ENCODE data around the gene WWTR1. TPM values are rescaled to one million over a fixed set of nuclear protein-coding genes. Genes with fewer than 3 reads are reported as not detected.

The WWTR1 gene
- total and polyA plus RNA-seq, 2 donors from 2014 or later = 23.3 to 117 TPM

DNA sequence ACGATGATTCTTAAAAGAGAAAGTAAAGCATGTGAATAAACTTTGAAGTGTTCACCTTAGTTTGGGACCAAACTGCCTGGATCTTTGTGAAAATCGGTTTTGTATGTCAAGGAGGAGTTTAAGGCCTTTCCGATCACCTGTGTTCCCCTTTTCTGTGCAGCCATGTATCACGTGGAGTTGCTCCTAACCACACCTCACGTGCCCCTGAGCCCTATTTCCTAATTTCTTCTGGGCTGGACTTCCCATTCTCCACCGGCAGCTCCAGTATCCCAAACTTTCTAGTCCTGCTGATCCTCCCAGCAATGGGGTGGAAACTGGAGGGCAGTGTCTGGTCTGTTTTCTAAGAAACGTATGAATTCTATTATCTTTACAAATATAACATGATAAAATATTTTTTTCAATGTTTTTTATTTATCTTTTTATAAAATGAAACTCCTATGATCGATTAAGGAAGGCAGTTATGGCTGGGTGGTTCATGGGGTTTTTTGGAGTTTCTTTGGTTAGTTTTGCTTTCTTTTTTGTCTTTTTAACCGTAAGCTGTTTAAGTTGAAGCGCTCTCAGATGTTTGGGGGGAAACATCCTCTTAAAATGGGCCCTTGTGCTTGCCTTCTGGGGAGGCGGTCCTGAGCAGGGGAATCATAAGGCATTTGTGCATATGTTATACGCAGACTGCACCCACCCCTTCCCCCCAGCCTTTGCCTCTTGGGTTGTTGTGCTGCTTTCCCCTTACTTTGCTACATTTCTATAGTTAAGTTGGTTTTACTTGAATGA is 43.6 kb upstream of the WWTR1 start:
- TF ChIP-seq, protein P1, sequence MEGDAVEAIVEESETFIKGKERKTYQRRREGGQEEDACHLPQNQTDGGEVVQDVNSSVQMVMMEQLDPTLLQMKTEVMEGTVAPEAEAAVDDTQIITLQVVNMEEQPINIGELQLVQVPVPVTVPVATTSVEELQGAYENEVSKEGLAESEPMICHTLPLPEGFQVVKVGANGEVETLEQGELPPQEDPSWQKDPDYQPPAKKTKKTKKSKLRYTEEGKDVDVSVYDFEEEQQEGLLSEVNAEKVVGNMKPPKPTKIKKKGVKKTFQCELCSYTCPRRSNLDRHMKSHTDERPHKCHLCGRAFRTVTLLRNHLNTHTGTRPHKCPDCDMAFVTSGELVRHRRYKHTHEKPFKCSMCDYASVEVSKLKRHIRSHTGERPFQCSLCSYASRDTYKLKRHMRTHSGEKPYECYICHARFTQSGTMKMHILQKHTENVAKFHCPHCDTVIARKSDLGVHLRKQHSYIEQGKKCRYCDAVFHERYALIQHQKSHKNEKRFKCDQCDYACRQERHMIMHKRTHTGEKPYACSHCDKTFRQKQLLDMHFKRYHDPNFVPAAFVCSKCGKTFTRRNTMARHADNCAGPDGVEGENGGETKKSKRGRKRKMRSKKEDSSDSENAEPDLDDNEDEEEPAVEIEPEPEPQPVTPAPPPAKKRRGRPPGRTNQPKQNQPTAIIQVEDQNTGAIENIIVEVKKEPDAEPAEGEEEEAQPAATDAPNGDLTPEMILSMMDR (IDR thresholded peaks at IDR 0.05; ENCODE audit: borderline replicate concordance, extremely low read depth, insufficient read depth) = no peak
- H3K4me3 ChIP-seq (ENCODE audit: low read length in 3 of 3) = no peak overlapping the region
- intact Hi-C loops (cut with DNase I) = no loop called here
- H3K27ac ChIP-seq (ENCODE audit: low read depth in 2 of 2, low read length in 2 of 2) = no peak overlapping the region
- H3K9ac ChIP-seq (ENCODE audit: low read length in 3 of 3) = no peak overlapping the region
- peaks cover 0 to 6% (median 0%) of the 10 kb centered on the region in 3 donors for H3K9me3 ChIP-seq (ENCODE audit: control insufficient read depth in 2 of 3, insufficient read depth in 1 of 3, low read length in 3 of 3)
- DNase-seq (no peak), FAIRE-seq (no peak)
- no peaks in the 10 kb centered on the region for H3K27me3 ChIP-seq (ENCODE audit: control insufficient read depth, insufficient read depth, low read length)
- no peaks in the 10 kb centered on the region for H3K36me3 ChIP-seq (ENCODE audit: control insufficient read depth in 2 of 3, insufficient read depth in 3 of 3, low read length in 3 of 3)
- H3K4me1 ChIP-seq (ENCODE audit: control insufficient read depth in 2 of 3, insufficient read depth in 2 of 3, low read depth in 1 of 3, low read length in 3 of 3) = no peaks in the 10 kb centered on the region

DNA sequence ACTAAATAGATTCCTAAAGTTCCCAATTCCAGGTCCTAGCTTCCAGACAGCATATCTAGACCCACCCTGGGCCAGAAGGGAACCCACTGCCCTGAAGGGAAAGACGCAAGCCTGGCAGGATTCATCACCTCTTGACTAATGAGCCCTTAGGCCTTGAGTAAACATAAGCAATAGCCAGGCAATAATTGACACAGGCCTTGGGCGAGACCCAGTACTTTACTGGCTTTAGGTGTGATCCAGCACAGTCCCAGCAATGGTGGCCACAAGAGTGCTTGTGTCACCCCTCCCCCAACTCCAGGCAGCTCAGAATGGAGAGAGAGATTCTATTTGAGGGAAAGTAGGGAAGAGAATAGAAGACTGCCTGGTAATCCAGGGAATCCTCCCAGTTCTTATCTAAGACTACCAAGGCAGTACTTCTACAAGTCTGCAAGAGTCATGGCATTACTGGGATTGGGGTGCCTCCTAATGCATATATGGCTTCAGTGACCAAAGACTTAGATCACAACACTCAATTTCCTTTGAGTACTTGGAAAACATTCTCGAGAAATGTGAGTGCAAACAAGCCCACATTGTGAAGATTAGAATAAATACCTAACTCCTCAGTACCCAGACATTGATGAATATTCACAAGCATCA is 30.4 kb upstream of the WWTR1 start:
- no peak overlapping the region for H3K27ac ChIP-seq (ENCODE audit: low read depth in 2 of 2, low read length in 2 of 2)
- FAIRE-seq (no peak), DNase-seq (no peak)
- H3K4me1 ChIP-seq (ENCODE audit: control insufficient read depth in 2 of 3, insufficient read depth in 2 of 3, low read depth in 1 of 3, low read length in 3 of 3) = no peaks in the 10 kb centered on the region
- TF ChIP-seq, protein P1 (IDR thresholded peaks at IDR 0.05; ENCODE audit: borderline replicate concordance, extremely low read depth, insufficient read depth) = no peak
- no peaks in the 10 kb centered on the region for H3K27me3 ChIP-seq (ENCODE audit: control insufficient read depth, insufficient read depth, low read length)
- no peaks in the 10 kb centered on the region for H3K36me3 ChIP-seq (ENCODE audit: control insufficient read depth in 2 of 3, insufficient read depth in 3 of 3, low read length in 3 of 3)
- no peaks in the 10 kb centered on the region for H3K9me3 ChIP-seq (ENCODE audit: control insufficient read depth in 2 of 3, insufficient read depth in 1 of 3, low read length in 3 of 3)
- intact Hi-C loops (cut with DNase I) = no loop called here
- no peak overlapping the region for H3K9ac ChIP-seq (ENCODE audit: low read length in 3 of 3)
- H3K4me3 ChIP-seq (ENCODE audit: low read length in 3 of 3) = no peak overlapping the region

DNA sequence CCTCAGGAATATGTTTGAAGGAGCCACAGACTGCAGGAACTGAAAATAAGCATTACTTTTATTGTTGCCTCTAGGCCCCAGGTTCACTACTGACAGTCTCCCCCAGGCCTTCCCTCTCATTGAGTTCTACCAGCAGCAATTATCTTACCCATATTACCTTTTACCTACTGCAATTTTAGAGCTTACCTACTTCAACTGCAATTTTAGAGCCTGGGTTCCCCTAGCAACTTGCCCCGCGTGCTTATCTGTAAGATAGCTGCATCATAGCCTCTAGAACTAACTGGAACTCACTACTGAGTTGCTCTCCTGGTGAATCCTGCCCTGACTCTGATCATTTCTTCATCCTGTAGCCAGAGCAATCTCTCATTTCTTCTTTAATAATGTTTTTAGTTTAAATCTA is 29.2 kb upstream of the WWTR1 start:
- no peak for FAIRE-seq
- intact Hi-C loops (cut with DNase I) = no loop called here
- DNase-seq = no peak
- Histone ChIP-seq H3K27me3 (ENCODE audit: control insufficient read depth, insufficient read depth, low read length) (no peaks in the 10 kb centered on the region), H3K36me3 (ENCODE audit: control insufficient read depth in 2 of 3, insufficient read depth in 3 of 3, low read length in 3 of 3) (no peaks in the 10 kb centered on the region), H3K4me1 (ENCODE audit: control insufficient read depth in 2 of 3, insufficient read depth in 2 of 3, low read depth in 1 of 3, low read length in 3 of 3) (no peaks in the 10 kb centered on the region), H3K27ac (ENCODE audit: low read depth in 2 of 2, low read length in 2 of 2) (no peak overlapping the region), H3K9me3 (ENCODE audit: control insufficient read depth in 2 of 3, insufficient read depth in 1 of 3, low read length in 3 of 3) (no peaks in the 10 kb centered on the region), H3K4me3 (ENCODE audit: low read length in 3 of 3) (no peak overlapping the region), H3K9ac (ENCODE audit: low read length in 3 of 3) (no peak overlapping the region)
- TF ChIP-seq, protein P1 (IDR thresholded peaks at IDR 0.05; ENCODE audit: borderline replicate concordance, extremely low read depth, insufficient read depth) = no peak
